Stimulated activated CD4-positive, alpha-beta T cell treated with anti-CD3 and anti-CD28 coated beads, TNF-alpha, amount 100 ng/mL, for 4 hours (primary cell): ENCODE data around the gene CD46.
A peak's percentile ranks its signal among the peaks of the same experiment; 100 is the strongest.

Experiments used
- DNase-seq, 3 experiments: peaks; one replicate each; pipeline ENCODE4 v3.0.0-alpha.2; 2020; ENCODE audit warnings: low read depth in 3 of 3

Gene CD46

DNA sequence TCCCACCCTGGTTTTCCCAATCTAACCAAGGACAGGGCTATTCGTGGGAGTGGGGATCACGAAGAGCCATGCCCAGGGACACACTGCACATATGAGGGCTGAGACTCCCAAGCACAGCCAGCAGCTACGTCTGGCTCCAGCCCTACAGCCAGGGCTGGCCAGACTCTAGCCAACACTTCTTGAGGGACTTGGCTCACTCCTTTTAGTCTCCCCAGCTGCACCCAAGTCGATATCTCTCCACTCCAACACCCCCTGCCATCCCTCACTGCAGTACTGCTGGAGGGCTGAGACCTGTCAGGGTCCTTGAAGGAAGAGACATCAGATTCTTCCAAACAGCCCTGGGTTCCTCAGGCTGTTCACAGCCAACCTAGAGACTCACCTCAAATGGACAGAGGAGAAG is 62.6 kb downstream of the CD46 start:
- DNase-seq: no peak

DNA sequence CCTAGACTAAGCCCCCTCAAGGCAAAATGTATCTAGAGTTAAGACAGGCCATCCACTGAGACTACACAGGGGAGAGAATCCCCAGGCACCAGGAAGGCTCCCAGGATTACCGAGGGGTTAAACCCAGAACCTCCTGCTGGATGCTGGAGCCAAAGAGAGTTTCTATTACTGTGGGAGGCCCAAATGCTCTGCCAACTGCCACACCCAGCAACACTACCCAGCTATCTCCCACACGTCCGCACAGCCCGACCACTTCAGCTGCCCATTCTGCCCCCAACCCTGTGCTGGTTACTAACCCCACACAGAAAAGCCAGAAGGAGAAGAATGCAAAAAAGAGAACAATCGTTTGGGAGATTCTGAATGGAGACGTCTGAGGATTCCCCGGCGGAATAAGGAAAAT is 63.6 kb downstream of the CD46 start:
- no peak for DNase-seq

DNA sequence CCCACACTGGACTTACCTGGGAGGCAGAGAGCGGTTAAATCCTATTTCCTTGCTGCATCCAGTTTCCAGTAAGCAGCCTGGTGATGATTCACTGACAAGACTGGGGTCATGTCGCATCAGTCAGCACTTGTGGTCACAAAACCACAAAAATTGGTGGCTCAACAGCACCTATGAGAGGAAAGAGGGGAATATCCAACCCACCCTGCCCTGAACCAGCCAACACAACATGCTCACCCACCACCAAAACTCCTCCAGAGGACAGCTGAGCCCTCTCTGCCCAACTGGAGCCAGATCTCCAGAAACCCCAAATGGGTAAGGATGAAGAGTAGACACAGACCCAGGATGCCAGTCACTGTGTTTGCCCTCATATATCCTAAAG is 64.0 kb downstream of the CD46 start:
- no peak for DNase-seq

DNA sequence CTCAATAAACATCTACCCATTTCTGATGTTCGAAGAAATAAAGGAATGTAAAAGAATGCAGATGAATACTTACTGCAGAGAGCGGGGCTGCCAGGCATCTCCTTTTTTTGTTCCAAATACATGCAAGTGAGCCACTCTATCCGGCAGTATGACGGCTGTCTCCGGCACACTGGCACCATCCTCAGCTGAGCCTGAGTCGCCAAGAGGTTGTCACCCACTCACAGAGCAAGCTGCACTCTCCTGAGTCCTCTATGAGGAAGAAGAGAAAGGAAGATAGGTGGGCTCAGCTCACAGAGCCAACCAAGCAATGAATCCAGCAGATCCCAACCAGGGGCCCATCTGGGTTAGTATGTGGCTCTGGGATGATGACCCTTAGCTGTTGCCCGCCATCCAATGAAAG is 65.3 kb downstream of the CD46 start:
- DNase-seq: no peak

DNA sequence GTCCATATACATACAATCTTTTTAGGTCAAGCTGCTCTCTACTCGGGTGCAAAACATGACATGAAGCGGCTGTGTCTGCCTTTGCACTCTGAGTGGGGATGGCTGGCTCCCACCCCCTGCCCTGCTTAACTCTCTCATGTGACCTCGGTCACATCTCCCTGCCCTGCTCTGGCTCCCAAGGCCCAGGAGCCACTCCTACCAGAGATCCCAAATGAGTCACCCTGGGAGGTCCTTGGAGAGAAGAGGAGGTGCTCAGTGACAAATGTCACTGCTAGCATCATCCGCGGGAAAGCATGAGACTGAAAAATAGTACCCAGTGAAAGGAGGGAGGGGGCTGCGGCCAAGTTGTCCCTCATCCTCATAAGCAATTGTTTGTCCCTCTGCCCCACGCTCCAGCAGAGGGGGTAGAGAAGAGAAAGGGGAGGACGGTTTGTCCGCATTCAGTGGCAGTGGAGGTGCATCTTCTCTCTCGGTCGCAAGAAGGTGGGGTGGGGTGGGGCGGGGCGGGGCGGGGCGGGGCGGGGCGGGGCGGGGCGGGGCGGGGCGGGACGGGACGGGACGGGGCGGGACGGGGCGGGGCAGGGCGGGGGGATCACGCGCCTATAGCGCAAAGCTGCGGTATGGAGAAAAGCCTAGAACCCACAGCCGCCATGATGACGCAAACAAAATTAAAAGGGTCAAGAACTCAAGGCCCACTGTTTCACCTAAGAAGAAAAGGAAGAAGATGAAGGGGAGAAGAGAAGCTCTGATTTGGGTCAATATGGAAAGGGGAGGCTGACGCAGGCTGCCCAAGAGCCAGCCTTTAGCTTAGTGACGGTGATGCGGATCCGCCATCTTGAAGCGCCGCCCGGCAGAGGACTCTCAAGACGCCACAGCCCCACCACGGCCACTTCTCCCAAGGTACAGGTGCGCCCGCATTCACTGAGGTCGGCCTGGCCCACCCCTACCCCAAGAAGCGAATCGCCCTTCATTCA is 66.2 kb downstream of the CD46 start:
- DNase-seq: no peak

DNA sequence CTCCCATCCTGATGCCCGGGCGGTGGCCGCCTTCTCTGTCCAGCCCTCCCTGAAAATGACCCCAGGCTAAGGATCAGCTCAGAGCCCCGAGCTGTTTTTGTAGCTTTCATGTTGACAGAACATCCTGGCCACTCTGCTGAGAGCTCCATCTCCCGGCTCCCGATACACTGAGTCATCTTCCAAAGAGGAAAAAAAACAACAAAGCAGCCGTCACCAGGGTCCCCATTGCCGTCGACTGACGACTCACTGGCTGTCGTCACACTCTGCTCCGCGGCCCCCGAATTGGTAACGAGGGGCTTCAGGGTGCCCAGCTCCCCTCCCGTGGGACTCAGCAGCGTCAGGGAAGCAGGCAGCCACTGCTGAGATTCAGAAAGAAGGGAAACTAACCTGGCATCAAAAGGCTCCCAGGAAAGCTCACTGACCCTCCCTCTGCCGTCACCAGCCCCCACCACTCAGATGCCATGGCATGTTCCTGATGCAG is 67.2 kb downstream of the CD46 start:
- no peak for DNase-seq

DNA sequence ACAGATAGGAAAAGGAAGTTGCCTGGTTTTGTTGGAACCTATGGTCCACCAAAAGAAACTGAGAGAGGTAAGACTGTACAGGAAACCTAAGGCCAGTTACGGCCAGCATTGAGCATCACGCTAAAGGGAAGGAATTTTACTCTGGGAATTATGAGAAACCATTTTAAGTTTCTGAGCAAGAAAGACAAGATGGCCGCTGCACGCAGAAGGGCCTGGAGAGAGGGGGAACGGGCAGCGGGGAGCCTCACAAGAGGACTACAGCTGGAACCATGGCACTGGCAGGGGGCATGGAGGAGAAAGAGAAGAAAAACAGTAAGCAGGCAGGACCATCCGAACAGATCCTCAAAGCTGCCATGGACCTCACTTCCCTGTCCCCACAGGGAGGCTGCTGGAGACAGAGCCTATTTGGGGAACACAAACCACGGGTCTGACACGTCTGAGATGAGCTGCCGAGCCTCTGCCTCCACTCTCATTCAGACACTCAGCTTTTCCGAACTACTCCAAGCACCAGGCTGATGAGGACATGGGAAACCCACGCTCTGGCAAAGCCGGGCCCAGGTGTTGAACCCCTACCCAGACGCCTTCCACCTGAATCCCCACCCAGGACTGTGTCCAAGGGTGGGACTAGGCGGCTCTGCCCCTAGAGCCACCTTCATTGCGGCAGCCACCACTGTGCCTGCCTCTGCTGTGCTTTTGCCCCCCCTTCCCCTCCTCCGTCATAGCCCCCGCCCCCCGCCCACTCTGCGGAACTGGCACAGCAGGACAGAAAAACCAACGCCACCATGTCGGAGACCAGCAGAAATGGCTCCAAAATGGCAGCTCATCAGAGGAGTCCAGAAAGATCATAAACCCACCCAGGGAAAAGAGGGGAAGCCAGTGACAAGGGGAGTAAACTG is 69.0 kb downstream of the CD46 start:
- DNase-seq: no peak

DNA sequence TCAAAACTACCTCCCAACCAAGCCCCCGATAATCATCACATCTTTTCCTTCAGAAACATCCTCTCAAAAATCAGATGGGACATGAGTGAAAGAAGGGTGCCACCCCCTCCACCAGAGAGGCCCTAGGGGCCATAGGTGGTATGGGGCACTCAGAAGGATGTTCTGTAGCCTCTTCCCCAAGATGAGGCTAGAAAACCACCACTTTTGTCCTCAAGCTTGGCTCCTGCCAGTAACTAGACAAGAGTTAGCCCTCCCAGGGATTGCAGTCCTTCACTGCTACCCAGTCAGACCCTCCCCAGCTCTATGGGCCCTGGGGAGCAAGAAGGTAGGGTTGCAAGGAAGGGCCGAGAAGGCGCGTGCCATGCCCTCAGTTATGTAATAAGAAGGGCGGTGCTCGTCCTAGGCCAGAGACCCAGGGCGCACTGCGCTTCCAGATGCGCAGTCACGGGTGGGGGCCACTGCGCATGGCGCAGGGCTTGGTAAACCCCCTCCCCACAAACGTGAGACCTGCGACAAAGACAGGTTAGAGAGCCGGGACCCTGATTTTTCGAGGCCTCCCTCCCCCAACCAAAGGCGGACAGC is 69.7 kb downstream of the CD46 start:
- no peak for DNase-seq

DNA sequence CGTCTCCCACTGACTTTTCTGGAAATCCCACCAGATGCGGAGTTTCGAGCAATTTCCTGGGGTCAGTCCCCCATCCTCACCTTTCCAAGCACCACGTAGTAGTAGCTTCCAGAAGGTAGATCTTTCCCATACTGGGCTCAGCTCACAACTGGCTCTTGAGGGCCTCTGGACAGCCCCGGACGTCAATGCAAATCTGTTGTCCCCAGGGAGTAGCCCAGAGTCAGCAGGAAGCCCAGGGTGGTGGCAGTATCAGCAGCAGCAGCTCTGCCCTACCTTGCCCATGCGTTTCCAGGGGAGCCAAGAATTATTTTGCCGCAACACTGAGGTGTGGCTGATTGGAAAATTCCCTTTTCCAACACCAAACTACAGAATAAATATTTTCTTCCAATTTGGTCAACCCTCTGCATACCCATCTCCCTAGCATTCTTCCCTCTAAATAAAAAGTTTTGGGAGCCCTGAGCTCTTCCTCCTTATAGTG is 70.3 kb downstream of the CD46 start:
- no peak for DNase-seq

DNA sequence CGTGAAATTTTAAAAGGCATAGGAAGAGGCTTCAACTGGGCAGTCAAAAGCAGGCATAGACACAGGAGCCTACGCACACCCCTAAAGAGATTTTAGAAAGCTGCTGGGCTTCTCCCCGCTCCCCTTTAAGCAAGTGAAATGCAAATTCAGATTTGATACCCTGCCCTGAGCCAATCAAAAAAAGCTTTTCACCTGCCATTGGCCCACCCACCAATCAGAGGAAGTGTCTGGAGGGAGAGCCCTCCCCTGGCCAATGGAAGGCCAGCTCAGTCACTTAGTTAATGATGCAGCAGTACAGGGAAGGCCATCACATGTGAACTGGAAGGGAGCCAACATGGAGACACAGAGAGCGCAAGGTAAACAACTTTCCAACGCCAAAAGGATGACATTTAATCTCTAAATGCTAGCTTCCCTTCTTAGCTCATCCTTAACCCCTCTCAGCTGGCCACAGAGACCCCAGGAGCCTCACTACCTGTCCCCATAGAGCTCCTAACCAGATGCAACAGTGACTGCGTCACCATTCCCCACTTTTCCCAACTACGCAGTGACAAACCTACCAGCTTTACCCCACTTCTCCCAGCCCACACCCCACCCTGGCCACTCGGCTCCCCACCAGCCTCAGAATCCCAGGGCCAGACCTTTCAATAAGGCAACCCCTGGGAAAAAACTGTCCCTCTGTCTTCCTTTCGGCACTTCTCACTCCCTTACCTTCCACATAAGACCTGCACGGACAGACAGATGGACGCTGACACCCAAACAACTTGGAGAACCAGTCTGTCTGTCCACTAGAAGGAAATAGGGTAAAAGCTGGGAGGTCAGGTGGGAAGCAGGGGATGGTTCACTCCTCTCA is 71.0 kb downstream of the CD46 start:
- DNase-seq: peak in 2 of 3 experiments; percentile 57 to 63

DNA sequence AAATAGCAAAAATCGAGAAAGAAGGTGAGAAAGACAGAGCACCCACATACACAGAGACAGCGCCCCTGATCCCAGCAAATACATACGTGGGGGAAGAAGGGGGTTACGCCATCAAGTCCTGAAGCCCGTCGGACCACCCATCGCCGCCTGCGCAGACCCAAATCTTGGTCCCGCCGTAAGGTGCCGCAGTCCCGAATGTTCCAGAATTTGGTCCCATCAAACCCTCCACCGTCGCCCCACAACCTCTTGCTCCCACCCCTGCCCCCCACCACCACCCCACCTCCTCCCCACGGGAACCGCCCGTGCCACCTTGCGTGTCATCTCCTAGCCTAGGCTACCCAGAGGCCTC is 71.7 kb downstream of the CD46 start:
- no peak for DNase-seq

DNA sequence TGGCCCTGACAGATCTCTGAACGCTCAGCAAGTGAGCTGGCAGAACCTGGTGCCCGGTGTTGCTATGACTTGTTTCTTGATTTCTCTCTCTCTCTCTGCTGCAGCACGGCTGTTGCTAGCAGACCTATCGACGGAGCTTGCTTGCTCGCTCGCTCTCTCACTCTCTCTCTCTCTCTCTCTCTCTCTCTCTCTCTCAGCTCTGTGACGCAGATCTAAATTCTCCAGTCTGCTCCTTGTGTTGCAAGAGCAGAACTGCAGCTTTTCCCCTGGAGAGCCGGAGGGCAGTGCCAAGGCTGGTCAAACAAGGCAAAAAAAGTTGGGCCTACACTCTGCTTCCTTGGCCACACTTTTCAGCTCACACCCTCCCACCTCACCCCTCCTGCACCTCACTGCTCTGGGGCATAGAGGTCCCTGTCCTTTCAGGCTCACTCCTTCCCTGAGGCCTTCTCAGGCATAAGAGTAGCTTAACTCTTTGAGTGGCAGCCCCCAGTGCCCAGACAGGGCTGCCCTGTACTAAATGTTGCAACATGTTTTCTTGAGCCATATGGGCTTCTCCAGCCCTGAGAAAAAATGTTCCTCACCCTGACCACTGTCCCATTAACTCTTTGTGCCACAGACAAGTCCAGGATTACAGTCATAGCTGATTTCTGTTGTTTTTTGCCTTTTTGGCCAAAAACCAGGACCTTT is 72.2 kb downstream of the CD46 start:
- peak in 2 of 3 experiments; percentile 38 to 55 for DNase-seq

DNA sequence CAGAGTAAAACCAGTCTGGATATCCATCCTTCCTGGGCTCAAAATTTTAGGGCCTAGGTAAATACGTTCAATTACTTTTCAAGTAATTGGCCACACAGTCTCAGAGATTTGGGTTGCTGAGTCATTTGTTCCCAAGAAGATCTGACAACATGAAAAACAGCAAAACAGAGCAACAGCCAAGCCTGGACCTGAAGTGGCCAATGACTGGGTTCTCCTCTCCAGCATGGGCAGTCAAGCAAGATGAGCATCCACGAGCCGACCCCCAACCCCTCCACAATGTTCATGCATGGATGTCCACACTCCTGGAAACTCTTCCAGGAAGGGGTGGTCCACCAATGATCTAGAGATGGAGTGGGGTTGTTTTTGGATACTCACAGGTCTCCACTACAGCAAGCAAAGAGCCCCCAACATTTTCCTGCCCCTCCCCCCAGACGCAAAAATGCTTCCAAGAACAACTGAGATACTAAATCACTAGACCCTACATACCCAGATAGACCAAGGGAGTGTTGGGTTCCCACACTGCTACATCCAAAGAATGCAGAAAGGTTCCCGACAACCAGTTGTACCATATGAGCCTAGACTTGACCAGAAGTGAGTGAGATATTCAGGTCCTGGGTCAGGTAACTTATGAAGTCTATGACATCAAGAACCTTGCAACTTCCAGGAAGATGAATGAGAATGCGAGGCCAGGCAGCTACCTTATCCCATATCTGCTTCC is 73.0 kb downstream of the CD46 start:
- DNase-seq: no peak

DNA sequence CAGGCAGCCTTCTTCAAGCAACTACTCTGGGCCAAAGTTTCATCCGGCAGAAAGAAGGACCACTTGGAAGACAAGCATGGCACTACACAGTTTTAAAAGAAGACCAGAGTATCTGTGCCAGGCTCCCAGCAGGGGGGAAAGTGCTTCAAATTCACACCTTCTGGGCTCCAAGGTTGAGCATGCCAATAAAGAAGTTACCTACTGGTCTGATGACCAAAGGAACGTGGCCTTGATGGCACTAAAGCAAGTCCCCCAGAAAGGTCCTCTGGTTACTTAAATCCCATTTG is 73.5 kb downstream of the CD46 start:
- no peak for DNase-seq

DNA sequence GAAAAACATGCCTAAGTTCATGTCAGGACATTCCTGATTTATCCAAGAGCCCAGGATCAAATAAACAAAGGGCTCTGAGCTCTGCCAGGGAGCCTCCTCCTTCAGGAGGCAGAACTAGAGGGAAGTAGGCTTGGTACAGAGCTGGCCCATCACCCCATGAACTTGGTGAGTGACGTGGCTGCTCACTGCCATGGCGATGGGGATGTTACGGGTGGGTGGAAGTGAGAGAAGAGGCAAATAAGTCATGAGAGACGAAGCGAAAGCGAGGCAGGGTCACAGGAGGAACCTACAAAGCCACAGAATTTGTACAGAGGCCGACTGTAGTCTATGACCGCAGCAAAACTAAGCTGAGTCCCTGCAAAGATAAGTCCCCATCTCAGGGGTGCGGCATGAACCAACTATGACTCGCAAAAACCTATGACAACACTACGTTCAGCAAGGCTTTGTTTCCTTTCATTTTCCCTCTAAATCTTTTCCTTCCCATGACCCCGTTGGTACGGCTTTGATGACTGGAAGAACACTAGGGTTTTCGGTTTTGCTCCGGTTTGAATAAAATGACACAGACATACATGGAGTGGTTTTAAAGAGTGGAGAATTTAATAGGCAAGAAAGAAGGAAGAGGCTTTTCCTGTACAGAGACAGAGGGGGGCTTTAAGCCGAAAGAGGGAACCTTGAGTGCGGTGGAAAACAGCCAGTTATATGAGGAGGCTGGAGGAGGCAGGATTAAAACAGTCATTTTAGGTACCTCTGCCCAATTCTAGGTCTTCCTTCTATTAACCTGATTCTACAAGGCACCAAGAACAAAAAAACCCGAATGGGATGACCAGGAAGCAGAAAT is 74.1 kb downstream of the CD46 start:
- peak; percentile 52 to 69 (median 67) for DNase-seq

DNA sequence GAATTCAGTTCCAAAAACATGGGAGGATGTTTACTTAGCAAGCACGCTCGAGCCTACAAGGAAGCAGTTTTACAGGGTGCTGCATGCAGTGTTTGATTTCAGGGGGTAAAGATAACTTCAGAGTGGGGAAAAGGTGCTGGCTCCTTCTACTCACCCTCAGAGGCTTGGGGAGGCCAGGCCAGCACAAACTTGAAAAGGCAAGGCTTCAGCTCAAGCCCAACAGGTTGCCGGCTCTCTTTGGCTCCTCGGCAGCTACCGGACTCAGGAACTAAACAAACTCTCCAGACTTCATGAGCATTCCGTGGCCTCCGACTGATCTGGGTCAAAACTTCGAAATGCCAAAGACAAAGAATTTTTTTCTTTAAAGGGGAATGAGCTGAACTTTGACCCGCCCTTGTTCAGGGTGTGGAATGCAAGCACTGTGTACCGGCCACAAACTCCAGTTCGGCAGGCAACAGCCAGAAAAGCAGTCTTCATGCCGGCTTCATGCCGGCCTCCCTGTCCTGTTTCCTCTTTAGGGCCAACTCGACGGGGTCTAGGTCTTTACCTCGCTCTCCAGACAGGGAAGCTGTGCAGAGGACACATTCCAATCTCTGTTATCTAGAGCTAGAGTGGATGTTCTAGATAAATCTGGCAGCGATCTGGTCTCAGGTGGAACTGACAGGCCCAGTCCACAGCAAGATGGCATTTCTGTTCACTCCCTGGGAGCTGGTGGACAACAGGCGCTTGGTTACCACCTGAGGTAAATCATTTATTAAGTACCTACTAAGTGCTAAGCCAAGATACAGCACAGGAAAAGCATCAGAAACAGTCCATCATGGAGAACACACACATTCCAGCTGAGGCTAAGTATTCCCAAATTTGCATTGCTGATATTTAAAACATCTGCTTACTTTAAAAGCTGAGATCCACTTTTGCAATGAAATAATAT is 75.0 kb downstream of the CD46 start:
- no peak for DNase-seq

DNA sequence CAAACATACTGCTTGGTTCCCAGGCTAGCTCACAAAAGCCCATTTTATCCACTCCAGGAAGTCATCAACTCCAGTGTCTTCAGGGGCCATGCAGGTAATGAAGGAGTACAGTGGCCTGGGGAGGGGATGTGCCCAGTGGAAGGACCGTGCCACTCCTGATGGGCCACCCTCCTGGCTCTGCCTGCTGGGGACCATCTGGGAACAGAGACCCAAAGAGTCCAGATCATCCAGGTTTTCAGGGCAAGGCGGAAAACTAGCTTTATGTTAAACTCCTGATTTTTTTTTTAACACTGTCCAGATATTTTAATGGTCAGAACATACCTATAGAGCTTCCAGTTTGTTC is 75.6 kb downstream of the CD46 start:
- no peak for DNase-seq

DNA sequence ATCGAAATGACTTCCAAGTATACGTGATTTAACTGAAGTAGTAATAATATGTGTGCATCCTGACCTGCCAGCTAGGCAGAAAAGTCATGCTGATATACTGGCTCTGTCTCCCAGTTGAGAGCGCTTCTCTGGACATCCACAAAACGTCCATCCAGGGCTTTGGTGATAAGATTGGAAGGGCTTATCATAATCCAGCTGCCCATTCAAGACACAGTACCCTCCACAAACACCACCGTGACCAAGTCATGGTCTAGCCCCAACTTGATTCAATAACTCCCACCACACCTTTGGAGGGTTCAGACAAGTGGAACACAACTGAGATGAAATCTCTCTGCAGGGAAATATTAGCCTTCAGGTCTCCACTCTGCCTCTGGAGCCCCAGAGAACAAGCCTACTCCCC is 76.2 kb downstream of the CD46 start:
- no peak for DNase-seq
